Epithelial cell of esophagus (primary cell): ENCODE data around the gene FHIT.

Experiments
- DNase-seq: peaks from one replicate; pipeline ENCODE4 v3.0.0; 2010; ENCODE audit warnings: low read depth
- H3K4me3 ChIP-seq: 2 replicates; pipeline ENCODE4 v1.5.1; 2011; ENCODE audit warnings: mild to moderate bottlenecking, low read length, control low read depth
- TF ChIP-seq, protein P1 (sequence below): IDR thresholded peaks from 2 replicates; pipeline ENCODE4 v1.5.1; 2011; ENCODE audit warnings: low read depth, mild to moderate bottlenecking, low read length, control low read depth, inconsistent platforms; ENCODE audit not compliant: insufficient read depth; ENCODE audit errors: missing control alignments

Gene FHIT

DNA sequence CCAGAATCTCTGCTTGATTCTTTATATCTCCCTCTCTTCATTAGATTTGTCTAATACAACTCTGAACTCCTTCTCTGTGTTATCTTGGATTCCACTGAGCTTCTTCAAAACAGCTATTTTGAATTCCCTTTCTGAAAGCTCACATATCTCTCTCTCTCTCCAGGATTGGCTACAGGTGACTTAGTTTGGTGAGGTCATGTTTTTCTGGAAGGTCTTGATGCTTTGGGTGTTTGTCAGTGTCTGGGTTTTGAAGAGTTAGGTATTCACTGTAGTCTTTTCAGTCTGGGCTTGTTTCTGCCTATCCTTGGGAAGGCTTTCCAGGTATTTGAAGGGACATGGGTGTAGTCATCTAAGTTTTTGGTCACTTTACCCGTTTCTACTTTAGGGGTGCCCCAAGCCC is 781.8 kb downstream of the FHIT start:
- DNase-seq = no peak
- H3K4me3 ChIP-seq = no peak overlapping the region
- TF ChIP-seq, protein P1, sequence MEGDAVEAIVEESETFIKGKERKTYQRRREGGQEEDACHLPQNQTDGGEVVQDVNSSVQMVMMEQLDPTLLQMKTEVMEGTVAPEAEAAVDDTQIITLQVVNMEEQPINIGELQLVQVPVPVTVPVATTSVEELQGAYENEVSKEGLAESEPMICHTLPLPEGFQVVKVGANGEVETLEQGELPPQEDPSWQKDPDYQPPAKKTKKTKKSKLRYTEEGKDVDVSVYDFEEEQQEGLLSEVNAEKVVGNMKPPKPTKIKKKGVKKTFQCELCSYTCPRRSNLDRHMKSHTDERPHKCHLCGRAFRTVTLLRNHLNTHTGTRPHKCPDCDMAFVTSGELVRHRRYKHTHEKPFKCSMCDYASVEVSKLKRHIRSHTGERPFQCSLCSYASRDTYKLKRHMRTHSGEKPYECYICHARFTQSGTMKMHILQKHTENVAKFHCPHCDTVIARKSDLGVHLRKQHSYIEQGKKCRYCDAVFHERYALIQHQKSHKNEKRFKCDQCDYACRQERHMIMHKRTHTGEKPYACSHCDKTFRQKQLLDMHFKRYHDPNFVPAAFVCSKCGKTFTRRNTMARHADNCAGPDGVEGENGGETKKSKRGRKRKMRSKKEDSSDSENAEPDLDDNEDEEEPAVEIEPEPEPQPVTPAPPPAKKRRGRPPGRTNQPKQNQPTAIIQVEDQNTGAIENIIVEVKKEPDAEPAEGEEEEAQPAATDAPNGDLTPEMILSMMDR = no peak

GRCh38 chr3:60463685-60464084 is 787.6 kb downstream of the FHIT start:
- no peak for DNase-seq
- H3K4me3 ChIP-seq = no peak overlapping the region
- TF ChIP-seq, protein P1 = no peak

GRCh38 chr3:60461267-60461666 is 790.0 kb downstream of the FHIT start:
- TF ChIP-seq, protein P1 = no peak
- no peak for DNase-seq

GRCh38 chr3:60456180-60456579 is 795.1 kb downstream of the FHIT start:
- TF ChIP-seq, protein P1 = no peak
- DNase-seq = no peak
- H3K4me3 ChIP-seq = no peak overlapping the region

More at GRCh38 chr3:60461267-60461666, 790.0 kb downstream of the FHIT start:
- no peak overlapping the region for H3K4me3 ChIP-seq

- no peak overlapping the region for H3K4me3 ChIP-seq
- TF ChIP-seq, protein P1 = no peak
- DNase-seq = no peak
Measured at GRCh38 chr3:60453326-60453725, 797.9 kb downstream of the FHIT start.

- no peak overlapping the region for H3K4me3 ChIP-seq
- TF ChIP-seq, protein P1 = no peak
- DNase-seq = no peak
Measured at GRCh38 chr3:60448696-60449095, 802.6 kb downstream of the FHIT start.

DNA sequence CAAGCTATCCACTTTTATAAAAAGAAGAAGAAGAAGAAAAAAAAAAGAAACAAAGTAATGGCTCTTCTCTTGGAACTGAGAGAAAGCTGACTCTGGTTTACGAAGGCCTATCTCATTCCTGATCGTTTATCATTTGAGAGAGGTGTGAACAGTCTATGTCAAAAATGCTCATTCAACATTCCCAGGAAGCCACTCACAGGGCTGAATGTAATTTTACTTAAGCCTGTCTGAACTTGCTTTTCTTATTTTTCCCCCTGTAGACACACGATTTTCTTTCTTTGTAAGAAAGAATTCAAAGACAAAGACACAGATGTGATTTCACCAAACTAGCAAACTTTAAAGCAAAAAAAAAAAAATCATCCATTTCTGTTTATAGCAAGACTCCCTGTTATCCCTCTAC is 805.8 kb downstream of the FHIT start:
- DNase-seq = peak; percentile 11
- H3K4me3 ChIP-seq = no peak overlapping the region
- TF ChIP-seq, protein P1 = no peak
